ACC112 (cell line): ENCODE results near the gene ABI2.
A peak's percentile ranks its signal among the peaks of the same experiment; 100 is the strongest.

ENCODE experiments used
- H2AFZ ChIP-seq: fragments of 200-600 bp; sonication (generic); one replicate; pipeline ENCODE4 v1.6.0; 2017; ENCODE audit warnings: antibody characterized with exemption, low read length; ENCODE audit not compliant: unreplicated experiment
- H3K27ac ChIP-seq: fragments of 200-600 bp; sonication (generic); 2 replicates; pipeline ENCODE4 v1.5.1; 2014; ENCODE audit warnings: low read depth, mild to moderate bottlenecking, antibody characterized with exemption, low read length, moderate library complexity
- H3K27me3 ChIP-seq: fragments of 200-600 bp; sonication (generic); 2 replicates; pipeline ENCODE4 v1.6.1; 2014; ENCODE audit warnings: mild to moderate bottlenecking, antibody characterized with exemption, low read length, moderate library complexity, mixed read lengths; ENCODE audit not compliant: insufficient read depth
- H3K36me3 ChIP-seq: fragments of 200-600 bp; sonication (generic); 2 replicates; pipeline ENCODE4 v1.6.1; 2016; ENCODE audit warnings: mild to moderate bottlenecking, antibody characterized with exemption, low read length, moderate library complexity, mixed read lengths; ENCODE audit not compliant: insufficient read depth
- H3K4me1 ChIP-seq: fragments of 200-600 bp; sonication (generic); one replicate; pipeline ENCODE4 v1.6.1; 2016; ENCODE audit warnings: low read length, mixed read lengths; ENCODE audit not compliant: insufficient read depth, unreplicated experiment, control insufficient read depth
- H3K4me3 ChIP-seq: fragments of 200-600 bp; sonication (generic); 2 replicates; pipeline ENCODE4 v1.5.1; 2014; ENCODE audit warnings: mild to moderate bottlenecking, low read depth, low read length
- H3K79me2 ChIP-seq: fragments of 200-600 bp; sonication (generic); one replicate; pipeline ENCODE4 v1.6.0; 2016; ENCODE audit warnings: low read length; ENCODE audit not compliant: control insufficient read depth, unreplicated experiment, insufficient read depth

ABI2 gene

DNA sequence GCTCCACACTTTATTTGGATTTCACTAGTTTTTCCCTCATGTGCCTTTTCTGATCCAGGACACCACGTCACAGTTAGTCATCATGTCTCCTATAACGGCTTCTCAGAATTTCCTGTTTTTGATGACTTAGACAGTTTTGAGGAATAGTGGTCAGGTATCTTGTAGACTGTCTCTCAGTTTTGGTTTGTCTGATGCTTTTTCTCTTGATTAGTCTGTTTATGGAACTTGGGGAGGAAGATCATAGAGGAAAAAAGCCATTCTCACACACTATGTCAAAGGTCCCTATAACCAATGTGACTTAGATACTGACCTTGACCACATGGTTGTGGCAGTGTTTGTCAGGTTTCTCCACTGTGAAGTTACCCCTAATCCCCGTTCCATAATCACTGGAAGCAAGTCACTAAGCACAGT is 117.9 kb downstream of the ABI2 start:
- peak overlapping the region; percentile 85 for H3K27ac ChIP-seq
- H3K27me3 ChIP-seq, result no peaks in the 10 kb centered on the region
- H2AFZ ChIP-seq, result no peak overlapping the region
- H3K4me3 ChIP-seq, result peak overlapping the region; percentile 8; the same call in 1 of the 2 replicates
- peaks cover 62% of the 10 kb centered on the region for H3K36me3 ChIP-seq
- peaks cover 11% of the 10 kb centered on the region for H3K79me2 ChIP-seq
- H3K4me1 ChIP-seq, result peaks cover 29% of the 10 kb centered on the region

DNA sequence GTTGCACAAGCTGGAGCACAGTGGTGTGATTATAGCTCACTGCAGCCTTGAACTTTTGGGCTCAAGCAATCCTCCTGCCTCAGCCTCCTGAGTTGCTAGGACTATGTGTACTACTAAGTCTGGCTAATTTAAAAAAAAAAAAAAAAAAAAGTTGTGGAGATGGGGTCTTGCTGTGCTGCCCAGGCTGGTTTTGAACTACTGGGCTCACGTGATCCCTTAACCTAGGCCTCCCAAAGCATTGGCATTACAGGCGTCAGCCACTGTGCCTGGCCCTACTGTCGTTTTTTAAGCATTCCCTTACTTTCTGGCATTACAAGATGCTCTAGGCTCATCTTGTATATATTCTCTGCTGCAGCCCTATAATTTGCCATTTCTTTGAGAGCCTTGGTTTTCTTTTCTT is 118.6 kb downstream of the ABI2 start:
- Histone ChIP-seq H3K27ac (peak overlapping the region; percentile 85), H3K27me3 (no peaks in the 10 kb centered on the region), H3K4me1 (peaks cover 36% of the 10 kb centered on the region), H3K79me2 (peaks cover 11% of the 10 kb centered on the region), H3K36me3 (peaks cover 60% of the 10 kb centered on the region), H2AFZ (no peak overlapping the region), H3K4me3 (no peak overlapping the region)

DNA sequence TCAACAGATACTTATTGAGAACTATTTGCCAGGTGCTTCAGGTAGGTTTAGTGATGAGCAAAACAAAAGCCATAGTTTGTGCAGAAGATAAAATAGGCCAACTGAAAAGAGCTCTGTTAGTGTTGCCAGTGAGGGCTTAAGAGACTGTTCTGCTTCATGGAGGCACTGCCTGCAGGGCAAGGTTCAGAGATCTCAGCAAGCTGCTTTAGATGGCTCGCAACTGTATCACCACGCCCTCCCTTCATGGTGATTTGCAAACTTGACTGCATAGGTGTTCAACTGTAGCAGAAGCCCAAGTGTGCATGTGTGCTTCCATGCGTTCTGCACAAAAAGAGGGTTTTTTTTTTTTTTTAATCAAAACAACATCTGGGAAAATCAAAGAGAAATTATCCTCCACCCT is 122.4 kb downstream of the ABI2 start:
- H3K79me2 ChIP-seq, result peaks cover 4% of the 10 kb centered on the region
- H3K27ac ChIP-seq, result peak overlapping the region; percentile 59; the same call in 1 of the 2 replicates
- H3K36me3 ChIP-seq, result peaks cover 37% of the 10 kb centered on the region
- no peaks in the 10 kb centered on the region for H3K27me3 ChIP-seq
- H2AFZ ChIP-seq, result no peak overlapping the region
- no peak overlapping the region for H3K4me3 ChIP-seq
- peaks cover 41% of the 10 kb centered on the region for H3K4me1 ChIP-seq

DNA sequence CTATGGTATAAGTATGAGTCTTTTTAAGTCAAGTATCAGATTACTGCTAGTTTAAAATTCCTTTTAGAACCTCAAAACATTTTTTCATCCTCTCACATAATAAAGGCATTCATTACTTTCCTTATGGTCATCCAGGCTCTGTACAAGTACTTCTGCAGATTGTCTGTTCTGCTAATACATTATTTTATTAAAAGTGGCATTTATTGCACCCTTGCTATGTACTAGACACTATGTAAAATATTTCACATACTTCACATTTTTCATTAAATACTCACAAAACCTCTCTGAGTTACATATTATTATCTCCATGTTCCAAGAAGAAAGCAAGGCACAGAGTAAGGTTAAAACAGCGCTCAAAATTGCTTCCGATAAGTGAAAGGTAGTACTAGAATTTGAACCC is 122.8 kb downstream of the ABI2 start:
- Histone ChIP-seq H3K4me3 (peak overlapping the region; percentile 6; the same call in 1 of the 2 replicates), H3K36me3 (peaks cover 38% of the 10 kb centered on the region), H3K79me2 (peaks cover 4% of the 10 kb centered on the region), H2AFZ (no peak overlapping the region), H3K27ac (peak overlapping the region; percentile 59), H3K4me1 (peaks cover 37% of the 10 kb centered on the region), H3K27me3 (no peaks in the 10 kb centered on the region)

DNA sequence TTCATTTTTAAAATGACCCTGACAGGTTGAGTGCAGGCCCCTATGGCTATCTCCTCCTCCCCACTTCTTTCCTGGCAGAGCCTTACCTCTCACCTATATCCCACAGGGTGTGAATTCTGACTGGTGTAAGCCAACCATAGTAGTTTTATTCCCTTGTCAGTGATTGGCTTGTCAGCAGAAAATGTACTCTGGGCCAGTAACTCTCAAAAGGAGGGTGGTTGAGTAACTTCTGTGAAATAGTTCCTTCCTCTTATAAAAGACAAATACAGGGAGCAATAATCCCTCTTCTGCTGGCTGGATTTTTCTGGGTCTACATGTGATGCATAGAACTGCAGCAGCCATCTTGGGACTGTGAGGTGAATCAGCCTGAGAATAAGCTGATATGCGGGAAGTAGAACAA is 123.5 kb downstream of the ABI2 start:
- Histone ChIP-seq H3K4me1 (peaks cover 30% of the 10 kb centered on the region), H3K4me3 (peak overlapping the region; percentile 6; the same call in 1 of the 2 replicates), H2AFZ (no peak overlapping the region), H3K79me2 (peaks cover 4% of the 10 kb centered on the region), H3K27me3 (no peaks in the 10 kb centered on the region), H3K27ac (peak overlapping the region; percentile 59), H3K36me3 (peaks cover 40% of the 10 kb centered on the region)

DNA sequence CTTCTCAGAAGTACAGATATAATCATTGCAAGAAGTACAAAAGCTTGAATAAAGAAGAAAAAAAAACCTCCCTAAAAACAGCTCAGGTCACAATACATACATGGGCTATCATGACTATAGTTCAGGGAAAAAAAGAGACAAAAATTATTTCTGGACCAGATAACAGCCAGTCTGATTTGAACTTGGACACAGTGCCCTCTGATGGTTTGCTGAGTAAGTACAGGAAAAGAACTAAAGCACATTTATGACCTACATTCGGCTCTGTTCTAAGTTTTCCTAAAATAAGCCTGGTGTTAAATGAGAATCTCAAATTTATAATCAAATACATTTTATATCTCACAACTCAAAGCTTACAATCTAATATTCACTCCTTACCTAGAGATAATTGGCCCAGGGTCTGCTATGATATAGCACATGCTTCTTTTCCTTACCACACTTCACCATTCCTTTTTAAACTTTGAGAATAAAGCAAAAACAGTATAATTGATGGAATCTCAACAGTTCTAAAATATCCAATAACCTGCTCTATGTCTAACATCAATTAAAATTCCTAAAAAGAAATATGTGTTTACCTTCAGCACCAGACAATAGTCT is 125.8 kb downstream of the ABI2 start:
- Histone ChIP-seq H3K4me3 (no peak overlapping the region), H3K27ac (peak overlapping the region; percentile 31; the same call in 1 of the 2 replicates), H2AFZ (no peak overlapping the region), H3K79me2 (peaks cover 4% of the 10 kb centered on the region), H3K27me3 (no peaks in the 10 kb centered on the region), H3K4me1 (peaks cover 29% of the 10 kb centered on the region), H3K36me3 (peaks cover 29% of the 10 kb centered on the region)

DNA sequence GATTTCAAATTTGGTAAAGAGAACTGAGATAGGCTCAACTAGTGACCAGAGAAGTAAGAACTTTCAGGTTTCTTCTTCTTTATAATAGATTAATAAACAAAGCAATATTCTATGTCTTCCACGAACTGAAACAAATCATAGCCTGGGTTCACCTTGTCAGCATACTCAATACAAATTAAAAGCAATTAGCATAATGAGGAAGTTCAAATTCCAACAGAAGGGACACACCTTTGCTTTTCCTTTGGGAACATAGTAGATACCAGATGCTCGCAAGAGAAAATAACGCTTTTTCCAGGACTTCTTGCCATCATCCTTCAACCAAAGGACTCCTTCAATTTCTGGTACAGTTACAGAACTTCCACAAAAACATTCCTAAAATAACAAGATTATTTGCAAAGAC is 127.0 kb downstream of the ABI2 start:
- no peak overlapping the region for H2AFZ ChIP-seq
- peaks cover 2% of the 10 kb centered on the region for H3K79me2 ChIP-seq
- no peaks in the 10 kb centered on the region for H3K27me3 ChIP-seq
- peaks cover 36% of the 10 kb centered on the region for H3K36me3 ChIP-seq
- H3K4me1 ChIP-seq, result peaks cover 29% of the 10 kb centered on the region
- no peak overlapping the region for H3K4me3 ChIP-seq
- H3K27ac ChIP-seq, result peak overlapping the region; percentile 31

DNA sequence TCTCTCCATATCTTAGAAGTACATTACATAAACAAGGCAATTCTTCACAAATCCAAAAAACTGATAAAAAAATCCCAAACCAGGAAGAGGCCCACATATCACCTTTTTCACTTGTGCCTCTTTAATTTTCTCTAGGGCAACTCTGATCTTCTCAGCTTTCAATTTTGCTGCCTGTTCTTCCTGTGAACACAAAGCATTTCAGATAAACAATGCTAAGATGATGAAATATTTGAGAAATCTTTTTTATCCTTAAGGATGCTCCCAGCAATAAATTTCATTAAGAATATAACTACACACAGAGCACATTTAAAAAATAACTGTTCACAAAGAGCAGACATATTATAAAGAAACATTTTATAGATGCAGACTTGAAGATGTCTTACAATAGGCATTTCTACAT is 133.6 kb downstream of the ABI2 start:
- Histone ChIP-seq H3K27ac (peak overlapping the region; percentile 6; the same call in 1 of the 2 replicates), H3K79me2 (peaks cover 13% of the 10 kb centered on the region), H3K4me1 (peaks cover 20% of the 10 kb centered on the region), H3K27me3 (no peaks in the 10 kb centered on the region), H2AFZ (no peak overlapping the region), H3K36me3 (peaks cover 27% of the 10 kb centered on the region), H3K4me3 (no peak overlapping the region)

DNA sequence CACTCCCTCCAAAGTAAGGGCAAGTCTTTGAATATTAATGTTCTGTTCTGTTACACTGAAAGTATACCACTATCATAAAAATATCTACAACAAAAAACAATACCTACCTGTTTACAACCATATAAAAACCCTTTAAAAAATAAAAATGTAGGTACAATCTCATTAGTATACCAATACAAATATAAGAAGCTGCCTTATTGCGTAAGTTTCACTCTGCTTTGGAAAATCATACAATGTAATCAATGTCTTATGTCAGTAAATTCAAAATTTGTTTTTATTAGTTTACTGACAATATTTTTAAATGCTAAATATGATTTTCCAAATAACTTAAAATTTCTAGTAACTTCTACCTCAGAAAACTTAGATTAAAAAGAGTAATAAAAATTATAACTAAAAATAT is 134.1 kb downstream of the ABI2 start:
- H2AFZ ChIP-seq, result no peak overlapping the region
- H3K4me1 ChIP-seq, result peaks cover 20% of the 10 kb centered on the region
- H3K27me3 ChIP-seq, result no peaks in the 10 kb centered on the region
- peaks cover 13% of the 10 kb centered on the region for H3K79me2 ChIP-seq
- peaks cover 25% of the 10 kb centered on the region for H3K36me3 ChIP-seq
- H3K27ac ChIP-seq, result 0 out of 2 replicates have a peak overlapping the region, but pooled peaks have one; percentile 6
- H3K4me3 ChIP-seq, result no peak overlapping the region

DNA sequence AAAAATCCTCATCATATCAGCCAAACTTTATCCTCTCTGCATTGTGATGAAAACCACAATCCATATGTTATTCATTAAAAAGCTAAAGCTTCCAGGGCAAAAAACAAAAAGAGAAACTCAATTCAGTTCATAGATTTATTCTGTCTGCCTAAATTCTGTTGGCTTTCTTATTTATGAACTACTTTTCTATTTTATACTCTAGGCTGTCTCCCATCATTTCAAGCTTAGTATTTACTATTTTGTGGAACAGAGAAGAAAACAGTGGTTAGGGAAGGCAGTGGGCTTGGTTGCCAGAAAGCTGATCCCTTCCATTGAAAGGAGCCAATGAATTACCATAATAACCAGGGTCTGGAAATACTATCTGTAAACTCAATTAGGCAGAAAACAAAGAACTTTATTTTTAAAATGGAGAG is 135.1 kb downstream of the ABI2 start:
- Histone ChIP-seq H3K79me2 (peaks cover 13% of the 10 kb centered on the region), H3K4me3 (no peak overlapping the region), H3K4me1 (peaks cover 20% of the 10 kb centered on the region), H3K27ac (peak overlapping the region; percentile 27; the same call in 1 of the 2 replicates), H3K27me3 (no peaks in the 10 kb centered on the region), H3K36me3 (peaks cover 19% of the 10 kb centered on the region), H2AFZ (no peak overlapping the region)

DNA sequence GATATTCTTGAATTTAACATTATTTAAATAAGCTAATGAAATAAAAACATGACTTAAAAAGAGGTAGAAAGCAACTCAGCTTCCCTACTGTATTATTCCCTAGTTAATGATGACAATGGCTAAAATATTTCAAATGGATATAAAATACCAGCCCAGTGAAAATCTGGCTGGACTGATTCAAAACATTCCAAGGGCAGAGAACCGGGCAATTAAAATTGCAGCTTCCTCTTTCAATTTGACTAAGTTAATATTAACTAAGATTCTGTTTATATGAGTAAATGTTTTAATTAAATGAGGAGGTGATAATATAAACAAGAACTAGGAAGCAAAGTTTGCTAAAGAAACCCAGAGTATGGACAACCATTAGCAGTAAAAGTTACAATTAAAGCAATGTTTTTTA is 141.4 kb downstream of the ABI2 start:
- Histone ChIP-seq H3K27me3 (no peaks in the 10 kb centered on the region), H3K4me3 (no peak overlapping the region), H3K36me3 (0 out of 2 replicates have a peak, but pooled peaks cover 7% of the 10 kb centered on the region), H2AFZ (no peak overlapping the region), H3K27ac (no peak overlapping the region), H3K79me2 (peaks cover 8% of the 10 kb centered on the region), H3K4me1 (no peaks in the 10 kb centered on the region)
